AG04449 (cell line): ENCODE results near the gene FRMD1.

Source experiments
- CTCF ChIA-PET: fragments of 350-600 bp; formaldehyde crosslinking; extraction: SDS; loops from one replicate; lab custom pipeline; 2021; ENCODE audit warnings: antibody characterized with exemption; lab: Yijun Ruan, JAX
- POLR2A ChIA-PET: fragments of 400-600, 350-600 bp; formaldehyde crosslinking; extraction: SDS; loops from one replicate; lab custom pipeline; 2020; ENCODE audit warnings: antibody characterized with exemption, inconsistent platforms; lab: Yijun Ruan, JAX
- DNase-seq: peaks from one replicate; pipeline ENCODE4 v3.0.0-alpha.2; 2010; ENCODE audit warnings: low read depth, low spot score
- H3K4me3 ChIP-seq: 2 replicates; pipeline ENCODE4 v1.5.1; 2011; ENCODE audit warnings: low read depth, mild to moderate bottlenecking, control low read depth, low read length
- TF ChIP-seq, protein P1 (sequence below): IDR thresholded peaks from one replicate; pipeline ENCODE4 v1.5.1; 2011; ENCODE audit warnings: mild to moderate bottlenecking, moderate library complexity, low read length, control low read depth, inconsistent platforms; ENCODE audit not compliant: insufficient read depth; ENCODE audit errors: missing control alignments

The FRMD1 gene

DNA sequence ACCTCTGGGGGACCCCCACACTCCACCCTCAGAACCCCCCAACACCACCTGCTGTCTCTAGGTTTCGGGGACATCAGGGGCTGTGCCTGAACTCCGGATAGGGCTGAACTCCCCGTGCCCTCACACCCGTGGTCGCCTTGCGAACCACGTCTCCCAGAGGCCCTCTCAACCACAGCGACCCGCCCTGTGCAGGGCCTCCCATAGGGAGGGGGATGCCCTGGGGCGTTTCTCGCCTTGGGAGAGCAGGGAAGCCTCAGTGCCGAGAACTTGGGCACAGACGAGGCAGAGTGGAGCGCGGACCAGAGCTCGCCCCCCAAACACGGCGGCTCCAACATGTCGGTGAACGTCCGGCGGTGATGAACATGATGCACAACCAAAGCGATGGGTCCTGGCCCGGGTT, 6.8 kb downstream of the FRMD1 start:
- TF ChIP-seq, protein P1, sequence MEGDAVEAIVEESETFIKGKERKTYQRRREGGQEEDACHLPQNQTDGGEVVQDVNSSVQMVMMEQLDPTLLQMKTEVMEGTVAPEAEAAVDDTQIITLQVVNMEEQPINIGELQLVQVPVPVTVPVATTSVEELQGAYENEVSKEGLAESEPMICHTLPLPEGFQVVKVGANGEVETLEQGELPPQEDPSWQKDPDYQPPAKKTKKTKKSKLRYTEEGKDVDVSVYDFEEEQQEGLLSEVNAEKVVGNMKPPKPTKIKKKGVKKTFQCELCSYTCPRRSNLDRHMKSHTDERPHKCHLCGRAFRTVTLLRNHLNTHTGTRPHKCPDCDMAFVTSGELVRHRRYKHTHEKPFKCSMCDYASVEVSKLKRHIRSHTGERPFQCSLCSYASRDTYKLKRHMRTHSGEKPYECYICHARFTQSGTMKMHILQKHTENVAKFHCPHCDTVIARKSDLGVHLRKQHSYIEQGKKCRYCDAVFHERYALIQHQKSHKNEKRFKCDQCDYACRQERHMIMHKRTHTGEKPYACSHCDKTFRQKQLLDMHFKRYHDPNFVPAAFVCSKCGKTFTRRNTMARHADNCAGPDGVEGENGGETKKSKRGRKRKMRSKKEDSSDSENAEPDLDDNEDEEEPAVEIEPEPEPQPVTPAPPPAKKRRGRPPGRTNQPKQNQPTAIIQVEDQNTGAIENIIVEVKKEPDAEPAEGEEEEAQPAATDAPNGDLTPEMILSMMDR, result no peak
- POLR2A ChIA-PET, result no interaction called here
- no peak overlapping the region for H3K4me3 ChIP-seq
- no peak for DNase-seq
- CTCF ChIA-PET, result no interaction called here

DNA sequence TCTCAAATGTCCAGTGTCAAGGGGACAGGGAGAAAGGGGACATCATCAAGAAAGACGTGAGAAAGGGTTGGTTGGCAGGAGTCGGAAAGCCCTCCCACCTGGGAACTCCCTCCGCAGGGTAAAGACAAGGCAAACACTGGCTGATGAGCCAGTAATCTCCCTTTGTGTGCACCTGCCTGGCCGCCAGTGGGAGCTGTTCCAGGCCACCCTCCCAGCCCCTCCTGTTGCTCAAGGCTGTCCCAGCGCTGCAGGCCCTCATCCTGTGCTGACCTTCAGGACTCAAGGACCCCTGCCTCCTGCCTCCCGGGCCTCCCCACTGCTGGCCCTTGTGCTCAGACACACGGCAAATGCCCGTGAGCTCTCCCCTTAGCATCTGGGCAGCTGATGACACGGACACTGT, 7.4 kb downstream of the FRMD1 start:
- ChIA-PET POLR2A (no interaction called here), CTCF (no interaction called here)
- no peak overlapping the region for H3K4me3 ChIP-seq
- TF ChIP-seq, protein P1, result no peak
- DNase-seq, result no peak

DNA sequence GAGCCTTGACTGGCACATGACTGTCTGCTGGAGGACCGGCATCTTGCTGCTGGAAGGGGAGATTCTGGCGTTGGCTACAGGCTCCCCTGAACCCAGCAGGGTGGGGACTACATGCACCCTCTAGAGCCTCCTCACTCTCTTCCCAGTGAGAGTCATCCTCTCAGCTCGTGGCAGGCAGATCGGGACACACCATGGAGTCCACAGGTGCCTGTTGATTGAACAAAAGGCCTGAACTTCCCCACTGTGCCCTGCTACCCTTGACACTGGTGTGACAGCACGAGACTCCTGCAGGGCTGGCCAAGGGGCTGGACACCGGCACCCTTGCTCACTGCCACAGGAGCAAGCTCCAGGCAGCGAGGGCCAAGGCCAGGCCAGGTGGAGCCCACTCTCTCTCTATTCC, 8.2 kb downstream of the FRMD1 start:
- no peak for DNase-seq
- ChIA-PET CTCF (no interaction called here), POLR2A (no interaction called here)
- TF ChIP-seq, protein P1, result no peak
- no peak overlapping the region for H3K4me3 ChIP-seq

DNA sequence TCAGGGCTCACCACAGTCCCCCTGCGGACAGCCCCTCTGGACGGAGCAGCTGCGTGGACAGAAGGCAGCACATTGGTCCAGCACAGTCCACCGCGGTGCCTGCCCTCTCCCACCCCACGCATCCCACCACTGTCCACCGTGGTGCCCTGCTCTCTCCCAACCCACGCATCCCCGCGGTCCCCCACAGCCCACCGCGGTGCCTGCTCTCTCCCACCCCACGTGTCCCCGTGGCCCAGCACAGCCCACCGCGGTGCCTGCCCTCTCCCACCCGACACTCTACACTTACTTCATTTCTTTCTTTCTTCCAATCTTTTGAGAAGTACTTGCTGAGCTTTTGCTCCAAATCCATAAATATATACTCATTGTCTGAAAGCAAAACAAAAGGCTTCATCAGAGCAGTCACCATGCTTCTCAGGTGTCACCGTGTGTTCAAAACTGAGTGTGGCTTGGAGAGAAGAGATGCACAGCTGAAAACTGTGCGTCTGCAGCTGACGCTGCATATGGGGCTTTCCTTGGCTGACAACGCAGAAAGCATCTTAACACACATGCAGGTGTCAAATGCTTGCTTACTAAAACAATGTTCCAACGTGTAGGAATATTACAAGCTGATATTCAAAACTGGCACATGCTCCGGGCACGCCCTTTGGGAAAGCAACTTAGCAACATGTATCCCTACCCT, 11.8 kb downstream of the FRMD1 start:
- TF ChIP-seq, protein P1, result no peak
- ChIA-PET POLR2A (no interaction called here), CTCF (no interaction called here)

DNA sequence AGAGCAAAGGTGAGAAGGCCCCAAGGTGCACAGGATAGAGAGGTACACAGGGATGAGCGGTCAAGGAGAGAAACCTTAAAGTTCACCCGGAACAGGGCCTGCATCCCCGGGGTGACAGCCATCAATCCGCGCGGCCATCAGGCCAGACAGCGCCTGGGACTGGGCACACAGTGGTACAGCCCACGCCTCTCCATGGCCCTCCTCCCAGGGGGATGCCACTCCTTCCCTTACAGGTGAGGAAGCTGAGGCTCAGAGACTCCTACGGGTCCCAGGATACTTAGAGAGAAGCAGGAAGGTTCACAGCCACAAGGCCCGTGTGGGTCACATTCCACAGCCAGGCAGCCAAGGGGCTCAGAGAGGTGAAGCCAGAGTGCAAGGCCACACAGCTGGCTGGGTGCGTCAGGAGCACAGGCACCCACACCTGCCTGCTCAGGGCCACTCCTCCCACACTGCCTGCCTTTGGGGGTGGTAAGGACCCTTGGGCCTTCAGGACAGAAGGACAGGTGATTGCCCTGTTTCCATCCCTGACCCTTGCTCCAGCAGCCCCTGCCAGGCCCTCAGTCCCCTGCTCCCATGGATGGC, 14.7 kb downstream of the FRMD1 start:
- TF ChIP-seq, protein P1, result no peak
- CTCF ChIA-PET, result no interaction called here
- no peak overlapping the region for H3K4me3 ChIP-seq
- DNase-seq, result no peak
- POLR2A ChIA-PET, result no interaction called here

More for the DNA sequence above, 11.8 kb downstream of the FRMD1 start:
- DNase-seq, result no peak
- H3K4me3 ChIP-seq, result no peak overlapping the region

DNA sequence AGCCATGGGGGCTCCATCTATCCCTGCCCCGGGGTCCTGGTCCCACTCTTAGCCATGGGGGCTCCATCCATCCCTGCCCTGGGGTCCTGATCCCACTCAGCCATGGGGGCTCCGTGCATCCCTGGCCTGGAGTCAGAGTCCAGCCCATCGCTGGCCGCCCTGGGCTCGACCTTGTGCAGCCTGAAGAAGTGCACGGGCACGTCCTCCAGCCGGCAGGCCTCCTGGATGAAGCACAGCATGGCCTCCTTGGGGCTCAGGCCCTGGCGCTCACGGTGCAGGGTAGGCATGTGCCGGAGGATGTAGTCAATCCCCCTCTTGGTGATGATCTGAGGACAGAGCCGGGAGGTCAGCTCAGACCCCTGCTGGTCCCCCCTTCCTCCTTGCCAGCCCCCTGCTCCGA, 15.6 kb downstream of the FRMD1 start:
- no peak overlapping the region for H3K4me3 ChIP-seq
- POLR2A ChIA-PET, result no interaction called here
- TF ChIP-seq, protein P1, result no peak
- DNase-seq, result no peak
- CTCF ChIA-PET, result no interaction called here
